ENCODE measurements around the gene NBPF26.
"Not testable (repeated sequence)": the region's sequence is repeated elsewhere in the genome, so short reads cannot be mapped to it uniquely, and the experiment has no call there.

The NBPF26 gene

GRCh38 chr1:120859615-120860234 is 136.0 kb downstream of the NBPF26 start:
- DNase-seq, result not testable (repeated sequence)

- not testable (repeated sequence) for DNase-seq
Measured at GRCh38 chr1:120878206-120878605, 154.5 kb downstream of the NBPF26 start.

GRCh38 chr1:120880056-120880455 is 156.3 kb downstream of the NBPF26 start:
- DNase-seq, result not testable (repeated sequence)

GRCh38 chr1:120881934-120882333 is 158.2 kb downstream of the NBPF26 start:
- not testable (repeated sequence) for DNase-seq
